ENCODE data around the gene RNF43. TPM values are rescaled to one million over a fixed set of nuclear protein-coding genes. Genes with fewer than 3 reads are reported as not detected.

Gene RNF43
- total and polyA plus RNA-seq, 2 of the 13 experiments (the other 11 are each of a cell fraction or from before 2014, with no cell fraction given) = 31.0 to 53.4 TPM

GRCh38 chr17:58381124-58382035 lies 36.0 kb downstream of the RNF43 start (continued):
- TF ChIP-seq, protein P1, sequence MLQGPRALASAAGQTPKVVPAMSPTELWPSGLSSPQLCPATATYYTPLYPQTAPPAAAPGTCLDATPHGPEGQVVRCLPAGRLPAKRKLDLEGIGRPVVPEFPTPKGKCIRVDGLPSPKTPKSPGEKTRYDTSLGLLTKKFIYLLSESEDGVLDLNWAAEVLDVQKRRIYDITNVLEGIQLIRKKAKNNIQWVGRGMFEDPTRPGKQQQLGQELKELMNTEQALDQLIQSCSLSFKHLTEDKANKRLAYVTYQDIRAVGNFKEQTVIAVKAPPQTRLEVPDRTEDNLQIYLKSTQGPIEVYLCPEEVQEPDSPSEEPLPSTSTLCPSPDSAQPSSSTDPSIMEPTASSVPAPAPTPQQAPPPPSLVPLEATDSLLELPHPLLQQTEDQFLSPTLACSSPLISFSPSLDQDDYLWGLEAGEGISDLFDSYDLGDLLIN (CRISPR knock-in tag; IDR thresholded peaks at IDR 0.05; ENCODE audit: borderline replicate concordance) = no peak
- TF ChIP-seq ZSCAN25 (CRISPR knock-in tag; IDR thresholded peaks at IDR 0.05) (no peak), NKX3-1 (CRISPR knock-in tag; IDR thresholded peaks at IDR 0.05) (0 out of 2 replicates have a peak, but pooled peaks have one; percentile 21), ZNF570 (CRISPR knock-in tag; IDR thresholded peaks at IDR 0.05; ENCODE audit: borderline replicate concordance) (no peak), NFYB (CRISPR knock-in tag; IDR thresholded peaks at IDR 0.05) (peak; percentile 37; the same call in 1 of the 2 replicates), SMYD3 (CRISPR knock-in tag; IDR thresholded peaks at IDR 0.05) (no peak), ZNF709 (CRISPR knock-in tag; IDR thresholded peaks at IDR 0.05) (0 out of 2 replicates have a peak, but pooled peaks have one; percentile 69), IRF2 (CRISPR knock-in tag; IDR thresholded peaks at IDR 0.05) (peak; percentile 97), ZNF18 (CRISPR knock-in tag; IDR thresholded peaks at IDR 0.05; ENCODE audit: insufficient replicate concordance) (peak; percentile 70), ZNF24 (IDR thresholded peaks at IDR 0.05) (no peak), RORA (CRISPR knock-in tag; IDR thresholded peaks at IDR 0.05) (no peak), AKAP8 (CRISPR knock-in tag; IDR thresholded peaks at IDR 0.05) (no peak), ZNF331 (CRISPR knock-in tag; IDR thresholded peaks at IDR 0.05) (peak; percentile 95), KMT2A (CRISPR knock-in tag; IDR thresholded peaks at IDR 0.05) (peak; percentile 87), AHDC1 (CRISPR knock-in tag; IDR thresholded peaks at IDR 0.05; ENCODE audit: borderline replicate concordance) (peak; percentile 90), GPBP1L1 (CRISPR knock-in tag; IDR thresholded peaks at IDR 0.05) (no peak)
- TF ChIP-seq, protein P2, sequence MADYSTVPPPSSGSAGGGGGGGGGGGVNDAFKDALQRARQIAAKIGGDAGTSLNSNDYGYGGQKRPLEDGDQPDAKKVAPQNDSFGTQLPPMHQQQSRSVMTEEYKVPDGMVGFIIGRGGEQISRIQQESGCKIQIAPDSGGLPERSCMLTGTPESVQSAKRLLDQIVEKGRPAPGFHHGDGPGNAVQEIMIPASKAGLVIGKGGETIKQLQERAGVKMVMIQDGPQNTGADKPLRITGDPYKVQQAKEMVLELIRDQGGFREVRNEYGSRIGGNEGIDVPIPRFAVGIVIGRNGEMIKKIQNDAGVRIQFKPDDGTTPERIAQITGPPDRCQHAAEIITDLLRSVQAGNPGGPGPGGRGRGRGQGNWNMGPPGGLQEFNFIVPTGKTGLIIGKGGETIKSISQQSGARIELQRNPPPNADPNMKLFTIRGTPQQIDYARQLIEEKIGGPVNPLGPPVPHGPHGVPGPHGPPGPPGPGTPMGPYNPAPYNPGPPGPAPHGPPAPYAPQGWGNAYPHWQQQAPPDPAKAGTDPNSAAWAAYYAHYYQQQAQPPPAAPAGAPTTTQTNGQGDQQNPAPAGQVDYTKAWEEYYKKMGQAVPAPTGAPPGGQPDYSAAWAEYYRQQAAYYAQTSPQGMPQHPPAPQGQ (CRISPR knock-in tag; IDR thresholded peaks at IDR 0.05; ENCODE audit: borderline replicate concordance) = no peak; the same call in 1 of the 2 replicates
